GM12878 (cell line): ENCODE results near the gene FKRP. TPM values are rescaled to one million over a fixed set of nuclear protein-coding genes. Genes with fewer than 3 reads are reported as not detected.

Source experiments
- ATAC-seq: fragments of 200-7000 bp; cut with Tn5 transposase; 3 replicates; pipeline ENCODE4 v1.9.1; 2020; ENCODE audit warnings: mild to moderate bottlenecking, moderate library complexity
- BruUV-seq: library from RNA; stranded (reverse); fragments of 400-500 nt; replicated peaks from 2 replicates; lab custom pipeline; 2021; lab: Mats Ljungman, UMichigan
- CTCF ChIA-PET: fragments of 300-600 bp; sonication (Branson Sonifier 250); formaldehyde crosslinking; extraction: SDS; loops from one replicate; lab custom pipeline; 2021; ENCODE audit warnings: inconsistent platforms; lab: Yijun Ruan, JAX
- POLR2A ChIA-PET: fragments of 350-600 bp; formaldehyde crosslinking; extraction: SDS; loops from one replicate; lab custom pipeline; 2021; ENCODE audit warnings: inconsistent platforms; lab: Charles Lee
- RAD21 ChIA-PET: fragments of 300-600 bp; sonication (Branson Sonifier 250); formaldehyde crosslinking; loops from one replicate; lab custom pipeline; 2023; ENCODE audit warnings: antibody characterized with exemption; ENCODE audit not compliant: unreplicated experiment; lab: Charles Lee
- SMC1A ChIA-PET: fragments of 300-600 bp; sonication (Branson Sonifier 250); formaldehyde crosslinking; loops from one replicate; lab custom pipeline; 2023; ENCODE audit not compliant: unreplicated experiment, uncharacterized antibody; lab: Charles Lee
- DNase-seq: peaks from one replicate; pipeline ENCODE4 v3.0.0-alpha.2; 2011; ENCODE audit warnings: low read depth, low spot score
- FAIRE-seq: peaks from 3 replicates; lab custom pipeline; 2011; peaks lifted over from hg19 to GRCh38; lab: Jason Lieb, UNC
- H2AFZ ChIP-seq: 2 replicates; pipeline ENCODE4 v1.6.0; 2011; ENCODE audit warnings: low read depth, low read length, control low read depth; ENCODE audit not compliant: control insufficient read depth
- H3K27ac ChIP-seq: 2 replicates; pipeline ENCODE4 v1.5.1; 2011; ENCODE audit warnings: control low read depth; ENCODE audit not compliant: control insufficient read depth, insufficient read depth
- H3K27me3 ChIP-seq, 2 experiments: replicated peaks in 1 of 2; 2 replicates each; pipeline versions ENCODE4 v1.6.0 to v1.6.1; 2011; ENCODE audit warnings: low read length in 1 of 2; ENCODE audit not compliant: control insufficient read depth in 2 of 2, insufficient read depth in 2 of 2
- H3K36me3 ChIP-seq, 2 experiments: 2 replicates each; pipeline ENCODE4 v1.5.1; 2011; ENCODE audit warnings: low read length in 1 of 2; ENCODE audit not compliant: control insufficient read depth in 2 of 2, insufficient read depth in 2 of 2
- H3K4me1 ChIP-seq: 2 replicates; pipeline ENCODE4 v1.6.1; 2011; ENCODE audit warnings: mild to moderate bottlenecking, low read length, moderate library complexity, mixed read lengths; ENCODE audit not compliant: control insufficient read depth, insufficient read depth
- H3K4me2 ChIP-seq: 2 replicates; pipeline ENCODE4 v1.6.0; 2011; ENCODE audit warnings: control low read depth; ENCODE audit not compliant: control insufficient read depth, insufficient read depth
- H3K4me3 ChIP-seq: fragments of 200-600 bp; sonication (generic); 2 replicates; pipeline ENCODE4 v1.5.1; 2016
- H3K79me2 ChIP-seq: 2 replicates; pipeline ENCODE4 v1.6.0; 2011; ENCODE audit warnings: low read length; ENCODE audit not compliant: control insufficient read depth, insufficient read depth
- H3K9ac ChIP-seq: 2 replicates; pipeline ENCODE4 v1.8.0; 2011; ENCODE audit warnings: low read length, control low read depth, mixed read lengths; ENCODE audit not compliant: control insufficient read depth, insufficient read depth
- H3K9me3 ChIP-seq: replicated peaks from 3 replicates; pipeline ENCODE4 v1.5.1; 2011; ENCODE audit warnings: mild to moderate bottlenecking, low read length; ENCODE audit not compliant: control insufficient read depth, insufficient read depth
- H4K20me1 ChIP-seq: 2 replicates; pipeline ENCODE4 v1.6.0; 2011; ENCODE audit not compliant: control insufficient read depth, insufficient read depth
- BMI1 ChIP-seq: fragments of 450-650 bp; IDR thresholded peaks from 2 replicates; pipeline ENCODE4 v1.6.1; 2016; ENCODE audit warnings: mild to moderate bottlenecking, moderate library complexity, borderline replicate concordance
- CHD4 ChIP-seq: fragments of 200-600 bp; sonication (generic); IDR thresholded peaks from 2 replicates; pipeline ENCODE4 v1.6.1; 2016; ENCODE audit warnings: mild to moderate bottlenecking
- EZH2 ChIP-seq: IDR thresholded peaks from 2 replicates; pipeline ENCODE4 v1.6.1; 2012; ENCODE audit warnings: low read depth, mild to moderate bottlenecking, control low read depth, inconsistent platforms, low read length, borderline replicate concordance; ENCODE audit not compliant: control insufficient read depth
- HDGF ChIP-seq: fragments of 450-650 bp; IDR thresholded peaks from 2 replicates; pipeline ENCODE4 v1.6.1; 2016; ENCODE audit warnings: antibody characterized with exemption
- IKZF2 ChIP-seq, 2 experiments: fragments of 450-650 bp; IDR thresholded peaks; 2 replicates each; pipeline ENCODE4 v1.6.1; 2017; ENCODE audit warnings: mild to moderate bottlenecking in 2 of 2, moderate library complexity in 2 of 2
- MTA3 ChIP-seq: IDR thresholded peaks from 2 replicates; pipeline ENCODE4 v1.6.1; 2012; ENCODE audit warnings: low read length, inconsistent platforms, borderline replicate concordance
- NFYB ChIP-seq: IDR thresholded peaks from 2 replicates; pipeline ENCODE4 v1.6.1; 2011; ENCODE audit warnings: low read depth, mild to moderate bottlenecking, low read length, improper control_type of control experiment, moderate library complexity; ENCODE audit not compliant: insufficient read depth
- NR2C2 ChIP-seq: IDR thresholded peaks from 2 replicates; pipeline ENCODE4 v1.6.1; 2011; ENCODE audit warnings: borderline replicate concordance, low read depth; ENCODE audit not compliant: control insufficient read depth, insufficient read length
- RUNX3 ChIP-seq: IDR thresholded peaks from 2 replicates; pipeline ENCODE4 v1.6.1; 2012; ENCODE audit warnings: low read length, inconsistent platforms
- SMAD5 ChIP-seq: IDR thresholded peaks from 2 replicates; pipeline ENCODE4 v1.6.1; 2016; ENCODE audit warnings: antibody characterized with exemption, low read depth
- SPI1 ChIP-seq: IDR thresholded peaks from 2 replicates; pipeline ENCODE4 v1.6.1; 2011; ENCODE audit warnings: low read depth, mild to moderate bottlenecking, low read length, moderate library complexity, borderline replicate concordance; ENCODE audit not compliant: insufficient read depth
- TAF1 ChIP-seq: IDR thresholded peaks from 2 replicates; pipeline ENCODE4 v1.6.1; 2011; ENCODE audit warnings: mild to moderate bottlenecking, low read depth, low read length, borderline replicate concordance
- TBL1XR1 ChIP-seq: IDR thresholded peaks from 2 replicates; pipeline ENCODE4 v1.6.1; 2012; ENCODE audit warnings: low read depth, low read length, improper control_type of control experiment
- ZNF207 ChIP-seq: fragments of 450-650 bp; IDR thresholded peaks from 2 replicates; pipeline ENCODE4 v1.6.1; 2014; ENCODE audit warnings: antibody characterized with exemption, mild to moderate bottlenecking, borderline replicate concordance
- WGBS: methylation state at CpG from one replicate; pipeline ENCODE4 v1.1.6; 2016; ENCODE audit warnings: low lambda C conversion rate; ENCODE audit not compliant: insufficient replicate concordance, insufficient coverage; ENCODE audit errors: missing lambda C conversion rate; 5-methylcytosine and 5-hydroxymethylcytosine counted together
- in situ Hi-C: fragments of 300-500 bp; cut with MboI; formaldehyde crosslinking; loops from 9 replicates; pipeline ENCODE4 v1.14.3; 2018; ENCODE audit warnings: mixed read lengths
- intact Hi-C: fragments of 100-400 bp; cut with micrococcal nuclease; formaldehyde crosslinking; loops from one replicate; pipeline ENCODE4 v1.14.2; 2022; ENCODE audit not compliant: unreplicated experiment
- polyA plus RNA-seq, 11 experiments: library from polyadenylated mRNA; depleted of rRNA in 4 of 11; unstranded in 6 of 11; stranded (reverse) in 5 of 11; fragments of >200 nt; fragmentation: Nextera tagmentation in 4 of 11; fragmentation: Illumina TruSeq in 1 of 11; extraction: Ambion mirVana in 4 of 11; extraction: Trizol in 1 of 11; gene quantifications; 1 replicate in 1 of 11; 2 replicates in 10 of 11; pipeline versions ENCODE4 v1.2.1 to v1.2.3, GENCODE V29; 2011 to 2016; ENCODE audit warnings: inconsistent platforms in 2 of 11, missing spikeins in 2 of 11, low read depth in 1 of 11
- total RNA-seq, 4 experiments: library from RNA; depleted of rRNA in 3 of 4; stranded (reverse); fragments of >200 nt in 3 of 4; fragmentation: Illumina TruSeq in 1 of 4; extraction: Trizol in 1 of 4; gene quantifications; 2 replicates each; pipeline versions ENCODE4 v1.2.1 to v1.2.3, GENCODE V29; 2013 to 2021
- TF ChIP-seq, protein P1 (sequence below): fragments of 450-650 bp; IDR thresholded peaks from 2 replicates; pipeline ENCODE4 v1.6.1; 2017; ENCODE audit warnings: borderline replicate concordance
- TF ChIP-seq, protein P2 (sequence below): fragments of 450-650 bp; IDR thresholded peaks from 2 replicates; pipeline ENCODE4 v1.6.1; 2017; ENCODE audit warnings: mild to moderate bottlenecking, moderate library complexity

FKRP gene
- total and polyA plus RNA-seq, 10 of the 15 experiments (the other 5 are each of a cell fraction or from before 2014, with no cell fraction given): 1.3 to 14.1 (median 7.8) TPM

DNA sequence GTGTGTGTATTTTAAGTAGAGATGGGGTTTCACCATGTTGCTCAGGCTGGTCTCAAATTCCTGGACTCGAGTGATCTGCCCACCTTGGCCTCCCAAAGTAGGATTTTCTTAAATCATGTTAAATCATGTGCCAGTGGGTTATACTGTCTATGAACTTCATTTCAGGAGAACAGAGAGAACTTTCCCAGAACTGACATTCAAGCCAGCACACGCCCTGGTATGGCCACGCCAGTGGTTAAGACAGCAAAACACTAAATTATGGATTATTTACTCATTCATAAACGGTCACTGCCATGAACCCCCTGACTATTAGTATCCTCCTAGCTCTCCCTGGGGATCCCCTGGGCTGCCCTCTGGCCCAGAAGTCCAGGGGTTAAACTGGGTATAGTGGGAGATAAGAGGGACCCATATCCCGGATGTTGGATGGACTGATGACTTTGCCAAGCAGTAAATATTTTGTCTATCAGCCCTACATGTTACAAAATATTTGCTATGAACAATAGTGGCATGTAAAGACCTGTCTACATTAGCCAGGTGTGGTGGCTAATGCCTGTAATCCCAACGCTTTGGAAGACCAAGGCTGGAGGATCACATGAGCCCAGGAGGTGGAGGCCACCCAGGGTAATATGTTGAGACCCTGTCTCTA lies 16.5 kb downstream of the FKRP start:
- SMC1A ChIA-PET: interaction anchor here (1.5 kb wide), 1 partner anchor 78 kb away, joined by 4 read pairs; no protein-coding TSS in a partner anchor
- H3K4me2 ChIP-seq: no peak overlapping the region
- POLR2A ChIA-PET: interaction anchor here (0.6 kb wide), 1 partner anchor 912 kb away, joined by 3 read pairs; no protein-coding TSS in a partner anchor
- in situ Hi-C loops (no loop called here), intact Hi-C loops (no loop called here)
- RAD21 ChIA-PET: no interaction called here
- no peaks in the 10 kb centered on the region for H3K9me3 ChIP-seq
- H3K36me3 ChIP-seq: no peaks in the 10 kb centered on the region
- H2AFZ ChIP-seq: no peak overlapping the region
- no peak overlapping the region for H3K4me3 ChIP-seq
- no TSS peak for BruUV-seq
- H3K27me3 ChIP-seq: no peaks in the 10 kb centered on the region
- ATAC-seq (no peak), FAIRE-seq (no peak), DNase-seq (no peak)
- TF ChIP-seq IKZF2 (IDR thresholded peaks at IDR 0.05): no peak
- no peak for TF ChIP-seq HDGF
- TF ChIP-seq TAF1: no peak
- TF ChIP-seq EZH2: no peak
- no peak for TF ChIP-seq SPI1
- no peak for TF ChIP-seq CHD4
- no peak for TF ChIP-seq MTA3
- no peak for TF ChIP-seq TBL1XR1
- TF ChIP-seq, protein P1, sequence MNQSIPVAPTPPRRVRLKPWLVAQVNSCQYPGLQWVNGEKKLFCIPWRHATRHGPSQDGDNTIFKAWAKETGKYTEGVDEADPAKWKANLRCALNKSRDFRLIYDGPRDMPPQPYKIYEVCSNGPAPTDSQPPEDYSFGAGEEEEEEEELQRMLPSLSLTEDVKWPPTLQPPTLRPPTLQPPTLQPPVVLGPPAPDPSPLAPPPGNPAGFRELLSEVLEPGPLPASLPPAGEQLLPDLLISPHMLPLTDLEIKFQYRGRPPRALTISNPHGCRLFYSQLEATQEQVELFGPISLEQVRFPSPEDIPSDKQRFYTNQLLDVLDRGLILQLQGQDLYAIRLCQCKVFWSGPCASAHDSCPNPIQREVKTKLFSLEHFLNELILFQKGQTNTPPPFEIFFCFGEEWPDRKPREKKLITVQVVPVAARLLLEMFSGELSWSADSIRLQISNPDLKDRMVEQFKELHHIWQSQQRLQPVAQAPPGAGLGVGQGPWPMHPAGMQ: no peak
- no peak for TF ChIP-seq BMI1
- no peak for TF ChIP-seq RUNX3
- TF ChIP-seq, protein P2, sequence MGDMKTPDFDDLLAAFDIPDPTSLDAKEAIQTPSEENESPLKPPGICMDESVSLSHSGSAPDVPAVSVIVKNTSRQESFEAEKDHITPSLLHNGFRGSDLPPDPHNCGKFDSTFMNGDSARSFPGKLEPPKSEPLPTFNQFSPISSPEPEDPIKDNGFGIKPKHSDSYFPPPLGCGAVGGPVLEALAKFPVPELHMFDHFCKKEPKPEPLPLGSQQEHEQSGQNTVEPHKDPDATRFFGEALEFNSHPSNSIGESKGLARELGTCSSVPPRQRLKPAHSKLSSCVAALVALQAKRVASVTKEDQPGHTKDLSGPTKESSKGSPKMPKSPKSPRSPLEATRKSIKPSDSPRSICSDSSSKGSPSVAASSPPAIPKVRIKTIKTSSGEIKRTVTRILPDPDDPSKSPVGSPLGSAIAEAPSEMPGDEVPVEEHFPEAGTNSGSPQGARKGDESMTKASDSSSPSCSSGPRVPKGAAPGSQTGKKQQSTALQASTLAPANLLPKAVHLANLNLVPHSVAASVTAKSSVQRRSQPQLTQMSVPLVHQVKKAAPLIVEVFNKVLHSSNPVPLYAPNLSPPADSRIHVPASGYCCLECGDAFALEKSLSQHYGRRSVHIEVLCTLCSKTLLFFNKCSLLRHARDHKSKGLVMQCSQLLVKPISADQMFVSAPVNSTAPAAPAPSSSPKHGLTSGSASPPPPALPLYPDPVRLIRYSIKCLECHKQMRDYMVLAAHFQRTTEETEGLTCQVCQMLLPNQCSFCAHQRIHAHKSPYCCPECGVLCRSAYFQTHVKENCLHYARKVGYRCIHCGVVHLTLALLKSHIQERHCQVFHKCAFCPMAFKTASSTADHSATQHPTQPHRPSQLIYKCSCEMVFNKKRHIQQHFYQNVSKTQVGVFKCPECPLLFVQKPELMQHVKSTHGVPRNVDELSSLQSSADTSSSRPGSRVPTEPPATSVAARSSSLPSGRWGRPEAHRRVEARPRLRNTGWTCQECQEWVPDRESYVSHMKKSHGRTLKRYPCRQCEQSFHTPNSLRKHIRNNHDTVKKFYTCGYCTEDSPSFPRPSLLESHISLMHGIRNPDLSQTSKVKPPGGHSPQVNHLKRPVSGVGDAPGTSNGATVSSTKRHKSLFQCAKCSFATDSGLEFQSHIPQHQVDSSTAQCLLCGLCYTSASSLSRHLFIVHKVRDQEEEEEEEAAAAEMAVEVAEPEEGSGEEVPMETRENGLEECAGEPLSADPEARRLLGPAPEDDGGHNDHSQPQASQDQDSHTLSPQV: no peak
- no peak for TF ChIP-seq SMAD5
- no peak for TF ChIP-seq NFYB
- no peak for TF ChIP-seq ZNF207
- no peak for TF ChIP-seq NR2C2
- 68% methylated on average over 6 of the region's 6 CpGs for WGBS
- H3K9ac ChIP-seq: no peak overlapping the region
- CTCF ChIA-PET: interaction anchor here (1.1 to 6.5 kb wide), 3 partner anchors 8 to 80 kb away, joined by 3 to 133 read pairs (median 5); no protein-coding TSS in a partner anchor
- no peaks in the 10 kb centered on the region for H3K4me1 ChIP-seq
- H3K79me2 ChIP-seq: no peaks in the 10 kb centered on the region
- H4K20me1 ChIP-seq: no peaks in the 10 kb centered on the region
- H3K27ac ChIP-seq: no peak overlapping the region
